ENCODE results near the gene HSPD1. TPM values are rescaled to one million over a fixed set of nuclear protein-coding genes. Genes with fewer than 3 reads are reported as not detected.

Gene HSPD1
- total and polyA plus RNA-seq, 2 of the 13 experiments (the other 11 are each of a cell fraction or from before 2014, with no cell fraction given), result 685 to 2,610 TPM

DNA sequence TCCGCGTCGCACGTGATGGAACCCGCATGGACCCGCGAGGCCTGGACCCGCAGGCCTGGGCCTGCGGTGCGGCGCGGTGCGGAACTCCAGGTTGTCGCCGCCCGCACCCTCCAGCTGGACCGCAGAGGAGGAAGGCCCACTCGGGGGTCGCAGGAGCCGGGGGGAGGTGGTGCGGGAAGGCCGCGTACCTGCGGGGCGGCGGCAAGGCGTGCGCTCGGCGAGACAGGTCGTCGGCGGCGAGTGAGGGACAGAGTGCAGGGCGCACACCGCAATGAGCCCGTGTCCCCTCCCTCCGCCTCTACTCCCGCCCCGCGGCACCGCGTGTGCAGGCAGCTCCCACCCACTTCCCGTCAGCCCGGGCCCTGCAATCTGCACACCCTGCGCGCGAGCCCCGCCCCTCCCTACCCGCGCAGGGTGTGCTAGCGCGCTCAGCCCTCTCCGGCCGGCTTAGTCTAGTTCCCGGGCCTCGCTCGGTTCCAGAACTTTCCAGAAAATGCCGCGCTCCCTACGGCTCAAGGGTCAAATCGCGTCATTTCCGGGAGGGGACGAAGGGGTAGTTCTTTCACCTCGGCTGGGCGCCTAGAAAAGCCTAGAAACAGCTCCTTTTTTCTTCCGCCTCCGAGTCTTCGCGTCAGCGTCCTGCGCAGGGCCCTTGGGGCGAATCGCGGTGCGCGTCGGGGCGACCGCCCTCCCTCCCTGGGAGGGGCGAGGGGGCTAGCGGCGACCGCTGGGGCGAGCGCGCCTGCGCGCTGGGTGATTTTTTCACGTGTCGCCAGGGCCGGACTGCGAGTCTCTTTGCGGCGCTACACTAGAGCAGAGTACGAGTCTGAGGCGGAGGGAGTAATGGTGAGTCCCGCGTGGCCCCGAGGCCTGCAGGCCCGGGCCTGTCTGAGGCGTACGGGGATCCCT, at the start of gene HSPD1, which contains the start of gene HSPE1 (continued):
- peak; percentile 72; the same call in 1 of the 2 replicates for TF ChIP-seq ZSCAN29 (CRISPR knock-in tag; conservative IDR thresholded peaks at IDR 0.05)
- TF ChIP-seq PITX1 (CRISPR knock-in tag; IDR thresholded peaks at IDR 0.05), result peak; percentile 95
- TF ChIP-seq, protein P1, sequence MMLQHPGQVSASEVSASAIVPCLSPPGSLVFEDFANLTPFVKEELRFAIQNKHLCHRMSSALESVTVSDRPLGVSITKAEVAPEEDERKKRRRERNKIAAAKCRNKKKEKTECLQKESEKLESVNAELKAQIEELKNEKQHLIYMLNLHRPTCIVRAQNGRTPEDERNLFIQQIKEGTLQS (CRISPR knock-in tag; IDR thresholded peaks at IDR 0.05), result peak; percentile 67
- TF ChIP-seq, protein P2, sequence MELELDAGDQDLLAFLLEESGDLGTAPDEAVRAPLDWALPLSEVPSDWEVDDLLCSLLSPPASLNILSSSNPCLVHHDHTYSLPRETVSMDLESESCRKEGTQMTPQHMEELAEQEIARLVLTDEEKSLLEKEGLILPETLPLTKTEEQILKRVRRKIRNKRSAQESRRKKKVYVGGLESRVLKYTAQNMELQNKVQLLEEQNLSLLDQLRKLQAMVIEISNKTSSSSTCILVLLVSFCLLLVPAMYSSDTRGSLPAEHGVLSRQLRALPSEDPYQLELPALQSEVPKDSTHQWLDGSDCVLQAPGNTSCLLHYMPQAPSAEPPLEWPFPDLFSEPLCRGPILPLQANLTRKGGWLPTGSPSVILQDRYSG (CRISPR knock-in tag; IDR thresholded peaks at IDR 0.05), result peak; percentile 94
- peak; percentile 70 for TF ChIP-seq ZNF335 (CRISPR knock-in tag; IDR thresholded peaks at IDR 0.05)
- peak; percentile 94 for TF ChIP-seq POGZ (CRISPR knock-in tag; IDR thresholded peaks at IDR 0.05)
- peak; percentile 88; the same call in 1 of the 2 replicates for TF ChIP-seq ZNF577 (CRISPR knock-in tag; IDR thresholded peaks at IDR 0.05; ENCODE audit: borderline replicate concordance, low read depth)
- TF ChIP-seq ASH2L (IDR thresholded peaks at IDR 0.05; ENCODE audit: insufficient read length, low read depth, low read length), result peak; percentile 74
- peak; percentile 95 for TF ChIP-seq RFXANK (CRISPR knock-in tag; IDR thresholded peaks at IDR 0.05)
- TF ChIP-seq, protein P3, sequence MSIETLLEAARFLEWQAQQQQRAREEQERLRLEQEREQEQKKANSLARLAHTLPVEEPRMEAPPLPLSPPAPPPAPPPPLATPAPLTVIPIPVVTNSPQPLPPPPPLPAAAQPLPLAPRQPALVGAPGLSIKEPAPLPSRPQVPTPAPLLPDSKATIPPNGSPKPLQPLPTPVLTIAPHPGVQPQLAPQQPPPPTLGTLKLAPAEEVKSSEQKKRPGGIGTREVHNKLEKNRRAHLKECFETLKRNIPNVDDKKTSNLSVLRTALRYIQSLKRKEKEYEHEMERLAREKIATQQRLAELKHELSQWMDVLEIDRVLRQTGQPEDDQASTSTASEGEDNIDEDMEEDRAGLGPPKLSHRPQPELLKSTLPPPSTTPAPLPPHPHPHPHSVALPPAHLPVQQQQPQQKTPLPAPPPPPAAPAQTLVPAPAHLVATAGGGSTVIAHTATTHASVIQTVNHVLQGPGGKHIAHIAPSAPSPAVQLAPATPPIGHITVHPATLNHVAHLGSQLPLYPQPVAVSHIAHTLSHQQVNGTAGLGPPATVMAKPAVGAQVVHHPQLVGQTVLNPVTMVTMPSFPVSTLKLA (IDR thresholded peaks at IDR 0.05), result peak; percentile 91
- peak; percentile 98 for TF ChIP-seq RBFOX2 (IDR thresholded peaks at IDR 0.05; ENCODE audit: low read depth, low read length)
- TF ChIP-seq IKZF1 (IDR thresholded peaks at IDR 0.05), result no peak
- peak; percentile 97; the same call in 1 of the 2 replicates for TF ChIP-seq SMAD1 (CRISPR knock-in tag; IDR thresholded peaks at IDR 0.05; ENCODE audit: borderline replicate concordance, low read depth)
- peak; percentile 88 for TF ChIP-seq HDAC1 (CRISPR knock-in tag; IDR thresholded peaks at IDR 0.05)
- peak; percentile 13; the same call in 1 of the 2 replicates for TF ChIP-seq ATRX (CRISPR knock-in tag; IDR thresholded peaks at IDR 0.05; ENCODE audit: borderline replicate concordance)
- TF ChIP-seq ZNF567 (CRISPR knock-in tag; IDR thresholded peaks at IDR 0.05; ENCODE audit: borderline replicate concordance), result 0 out of 2 replicates have a peak, but pooled peaks have one; percentile 93
- peak; percentile 93 for TF ChIP-seq FLYWCH1 (CRISPR knock-in tag; IDR thresholded peaks at IDR 0.05)
- peak; percentile 88 for TF ChIP-seq FOXC1 (CRISPR knock-in tag; IDR thresholded peaks at IDR 0.05; ENCODE audit: borderline replicate concordance)
- peak; percentile 25; the same call in 1 of the 2 replicates for TF ChIP-seq ZMYM2 (CRISPR knock-in tag; IDR thresholded peaks at IDR 0.05)
- peak; percentile 94; the same call in 1 of the 2 replicates for TF ChIP-seq THYN1 (CRISPR knock-in tag; IDR thresholded peaks at IDR 0.05; ENCODE audit: borderline replicate concordance, low read depth)
- TF ChIP-seq, protein P4, sequence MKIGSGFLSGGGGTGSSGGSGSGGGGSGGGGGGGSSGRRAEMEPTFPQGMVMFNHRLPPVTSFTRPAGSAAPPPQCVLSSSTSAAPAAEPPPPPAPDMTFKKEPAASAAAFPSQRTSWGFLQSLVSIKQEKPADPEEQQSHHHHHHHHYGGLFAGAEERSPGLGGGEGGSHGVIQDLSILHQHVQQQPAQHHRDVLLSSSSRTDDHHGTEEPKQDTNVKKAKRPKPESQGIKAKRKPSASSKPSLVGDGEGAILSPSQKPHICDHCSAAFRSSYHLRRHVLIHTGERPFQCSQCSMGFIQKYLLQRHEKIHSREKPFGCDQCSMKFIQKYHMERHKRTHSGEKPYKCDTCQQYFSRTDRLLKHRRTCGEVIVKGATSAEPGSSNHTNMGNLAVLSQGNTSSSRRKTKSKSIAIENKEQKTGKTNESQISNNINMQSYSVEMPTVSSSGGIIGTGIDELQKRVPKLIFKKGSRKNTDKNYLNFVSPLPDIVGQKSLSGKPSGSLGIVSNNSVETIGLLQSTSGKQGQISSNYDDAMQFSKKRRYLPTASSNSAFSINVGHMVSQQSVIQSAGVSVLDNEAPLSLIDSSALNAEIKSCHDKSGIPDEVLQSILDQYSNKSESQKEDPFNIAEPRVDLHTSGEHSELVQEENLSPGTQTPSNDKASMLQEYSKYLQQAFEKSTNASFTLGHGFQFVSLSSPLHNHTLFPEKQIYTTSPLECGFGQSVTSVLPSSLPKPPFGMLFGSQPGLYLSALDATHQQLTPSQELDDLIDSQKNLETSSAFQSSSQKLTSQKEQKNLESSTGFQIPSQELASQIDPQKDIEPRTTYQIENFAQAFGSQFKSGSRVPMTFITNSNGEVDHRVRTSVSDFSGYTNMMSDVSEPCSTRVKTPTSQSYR (CRISPR knock-in tag; IDR thresholded peaks at IDR 0.05; ENCODE audit: borderline replicate concordance), result no peak
- TF ChIP-seq JARID2 (CRISPR knock-in tag; IDR thresholded peaks at IDR 0.05; ENCODE audit: insufficient replicate concordance), result no peak
- TF ChIP-seq ZNF788 (CRISPR knock-in tag; IDR thresholded peaks at IDR 0.05; ENCODE audit: borderline replicate concordance), result peak; percentile 99
